PC-9 (cell line): ENCODE results near the gene E2F7.

Experiments
- EZH2 ChIP-seq: fragments of 200-600 bp; sonication (generic); IDR thresholded peaks from 2 replicates; pipeline ENCODE4 v1.8.0; 2017; ENCODE audit warnings: antibody characterized with exemption, low read depth
- TF ChIP-seq, protein P1 (sequence below): fragments of 200-600 bp; sonication (generic); conservative IDR thresholded peaks from 2 replicates; pipeline ENCODE4 v1.6.1; 2017; ENCODE audit warnings: mixed run types, antibody characterized with exemption, mild to moderate bottlenecking, moderate library complexity

DNA sequence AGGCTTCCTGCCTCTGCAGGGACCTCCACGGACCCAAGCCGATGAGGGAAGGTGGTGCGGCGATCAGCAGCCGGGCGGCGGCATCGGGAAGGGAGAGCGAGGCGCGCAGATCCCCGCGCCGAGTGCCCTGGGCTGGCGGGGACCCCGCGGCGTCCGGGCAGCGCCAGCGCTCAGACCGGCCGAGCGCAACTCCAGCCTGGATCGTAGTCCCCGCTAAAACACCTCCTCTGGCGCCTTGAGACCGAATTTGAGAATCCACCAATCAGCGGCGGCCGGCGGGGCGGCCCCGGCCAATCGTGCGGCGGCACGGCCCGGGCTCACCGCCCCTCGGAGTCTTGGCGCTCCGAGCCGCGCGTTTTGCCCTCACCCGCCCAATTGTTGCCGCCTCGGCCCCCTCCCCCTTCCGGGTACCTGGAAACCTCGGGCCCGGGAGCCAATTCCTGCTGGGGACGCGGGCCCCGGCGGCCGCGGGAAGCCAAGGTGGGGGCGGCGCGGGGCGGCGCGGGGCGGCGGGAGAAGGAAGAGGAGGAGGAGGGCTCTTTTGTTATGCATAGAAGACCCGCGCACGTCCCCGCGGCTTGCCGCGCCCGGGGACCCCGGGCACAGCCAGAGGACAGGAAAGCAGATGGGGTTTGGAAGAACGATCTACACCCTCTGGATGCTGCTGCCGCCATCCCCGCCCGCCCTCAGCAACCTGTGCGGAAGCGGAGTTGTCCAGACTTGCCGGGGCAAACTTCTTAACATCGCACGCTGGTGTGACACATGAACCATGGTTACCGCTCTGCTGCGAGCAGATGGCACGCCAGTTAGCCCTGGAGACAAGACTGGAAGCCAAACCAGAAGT, at the start of gene E2F7:
- TF ChIP-seq EZH2 = no peak
- TF ChIP-seq, protein P1, sequence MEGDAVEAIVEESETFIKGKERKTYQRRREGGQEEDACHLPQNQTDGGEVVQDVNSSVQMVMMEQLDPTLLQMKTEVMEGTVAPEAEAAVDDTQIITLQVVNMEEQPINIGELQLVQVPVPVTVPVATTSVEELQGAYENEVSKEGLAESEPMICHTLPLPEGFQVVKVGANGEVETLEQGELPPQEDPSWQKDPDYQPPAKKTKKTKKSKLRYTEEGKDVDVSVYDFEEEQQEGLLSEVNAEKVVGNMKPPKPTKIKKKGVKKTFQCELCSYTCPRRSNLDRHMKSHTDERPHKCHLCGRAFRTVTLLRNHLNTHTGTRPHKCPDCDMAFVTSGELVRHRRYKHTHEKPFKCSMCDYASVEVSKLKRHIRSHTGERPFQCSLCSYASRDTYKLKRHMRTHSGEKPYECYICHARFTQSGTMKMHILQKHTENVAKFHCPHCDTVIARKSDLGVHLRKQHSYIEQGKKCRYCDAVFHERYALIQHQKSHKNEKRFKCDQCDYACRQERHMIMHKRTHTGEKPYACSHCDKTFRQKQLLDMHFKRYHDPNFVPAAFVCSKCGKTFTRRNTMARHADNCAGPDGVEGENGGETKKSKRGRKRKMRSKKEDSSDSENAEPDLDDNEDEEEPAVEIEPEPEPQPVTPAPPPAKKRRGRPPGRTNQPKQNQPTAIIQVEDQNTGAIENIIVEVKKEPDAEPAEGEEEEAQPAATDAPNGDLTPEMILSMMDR = no peak
